PC-3 (cell line): ENCODE measurements around the gene ZDHHC7.

Source experiments
- CTCF ChIP-seq: fragments of 300-600 bp; sonication (generic); conservative IDR thresholded peaks from 2 replicates; pipeline ENCODE4 v1.5.1; 2017; ENCODE audit warnings: antibody characterized with exemption, low read depth, mild to moderate bottlenecking, low read length
- EZH2phosphoT487 ChIP-seq: fragments of 300-600 bp; sonication (generic); IDR thresholded peaks from 2 replicates; pipeline ENCODE4 v1.6.1; 2018; ENCODE audit warnings: mild to moderate bottlenecking, antibody characterized with exemption, low read length, borderline replicate concordance

DNA sequence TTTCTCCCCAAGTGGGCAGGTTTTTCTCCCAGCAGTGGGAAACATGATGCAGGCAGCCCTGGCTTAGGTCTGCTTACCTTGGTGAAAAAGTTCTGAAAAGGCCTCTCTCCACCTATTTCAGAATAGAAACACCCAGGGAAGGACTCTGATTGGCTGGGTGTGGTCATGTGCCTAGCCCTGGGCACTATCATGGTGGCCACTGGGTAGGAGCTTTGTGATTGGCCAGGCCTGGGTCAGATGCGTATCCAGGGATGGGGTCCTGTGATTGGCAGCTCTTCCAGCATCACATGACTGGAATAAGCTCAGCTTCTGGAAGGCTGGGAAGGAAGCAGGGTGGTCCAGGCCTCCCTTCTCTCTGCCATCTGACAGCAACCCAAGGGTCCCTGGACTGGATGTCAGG is 53.5 kb downstream of the ZDHHC7 start:
- no peak for TF ChIP-seq CTCF
- TF ChIP-seq EZH2phosphoT487, result no peak
